Right ventricle myocardium inferior (tissue), 1 donor: ENCODE results near the gene KEL. TPM values are rescaled to one million over a fixed set of nuclear protein-coding genes. Genes with fewer than 3 reads are reported as not detected.
A peak's percentile ranks its signal among the peaks of the same experiment; 100 is the strongest.

Experiments
- ATAC-seq: fragments of 200-7000 bp; cut with Tn5 transposase; one replicate; pipeline ENCODE4 v1.9.1; 2020; ENCODE audit warnings: mild to moderate bottlenecking, moderate library complexity
- DNase-seq: peaks from one replicate; pipeline ENCODE4 v3.0.0; 2021; ENCODE audit errors: missing footprints
- intact Hi-C: fragments of 100-400 bp; cut with DNase I; formaldehyde crosslinking; loops from one replicate; pipeline ENCODE4 v1.11.0; 2022
- total RNA-seq: library from RNA; stranded (reverse); fragmentation: NEBNext Ultra II Directional; extraction: Animal tissue kit (Norgen Biotek cat#: 25700); gene quantifications from one replicate; pipeline ENCODE4 v1.2.1, GENCODE V29; 2021
- donor health status: DM: no; HTN: yes; CAD: no; lungs with severe emphysema.

Gene KEL
- total RNA-seq, 1 donor from 2014 or later: 0.62 TPM

- intact Hi-C loops: no loop called here
- DNase-seq (no peak), ATAC-seq (peak; percentile 39)
These were observed 53.0 kb downstream of the KEL start for GRCh38 chr7:142908921-142909890.

- DNase-seq: no peak
- intact Hi-C loops: no loop called here
- no peak for ATAC-seq
These were observed 53.9 kb downstream of the KEL start for GRCh38 chr7:142908290-142908689.

- no peak for ATAC-seq
- DNase-seq: no peak
- intact Hi-C loops: no loop called here
These were observed 55.5 kb downstream of the KEL start for GRCh38 chr7:142906643-142907042.

GRCh38 chr7:142905759-142906158 lies 56.4 kb downstream of the KEL start:
- intact Hi-C loops: no loop called here
- ATAC-seq (no peak), DNase-seq (no peak)

- no peak for DNase-seq
- intact Hi-C loops: no loop called here
- no peak for ATAC-seq
These were observed 58.0 kb downstream of the KEL start for GRCh38 chr7:142904128-142904527.

- DNase-seq (no peak), ATAC-seq (no peak)
- intact Hi-C loops: no loop called here
These were observed 60.5 kb downstream of the KEL start for GRCh38 chr7:142901426-142902259.

- ATAC-seq (no peak), DNase-seq (no peak)
- intact Hi-C loops: no loop called here
These were observed 62.5 kb downstream of the KEL start for GRCh38 chr7:142899661-142900060.

- ATAC-seq (no peak), DNase-seq (no peak)
- intact Hi-C loops: no loop called here
These were observed 63.6 kb downstream of the KEL start for GRCh38 chr7:142898377-142899170.

GRCh38 chr7:142897691-142898090 lies 64.5 kb downstream of the KEL start:
- DNase-seq: no peak
- intact Hi-C loops: no loop called here
- ATAC-seq: no peak

GRCh38 chr7:142896741-142897379 lies 65.3 kb downstream of the KEL start:
- DNase-seq (no peak), ATAC-seq (no peak)
- intact Hi-C loops: no loop called here

- ATAC-seq (no peak), DNase-seq (no peak)
- intact Hi-C loops: no loop called here
These were observed 66.0 kb downstream of the KEL start for GRCh38 chr7:142896151-142896550.

GRCh38 chr7:142894985-142895593 lies 67.1 kb downstream of the KEL start:
- ATAC-seq (no peak), DNase-seq (no peak)
- intact Hi-C loops: no loop called here

GRCh38 chr7:142894112-142894984 lies 67.8 kb downstream of the KEL start:
- ATAC-seq (no peak), DNase-seq (no peak)
- intact Hi-C loops: no loop called here

- no peak for DNase-seq
- intact Hi-C loops: no loop called here
- ATAC-seq: no peak
These were observed 69.2 kb downstream of the KEL start for GRCh38 chr7:142892951-142893350.

GRCh38 chr7:142891490-142892082 lies 70.6 kb downstream of the KEL start:
- DNase-seq (no peak), ATAC-seq (no peak)
- intact Hi-C loops: no loop called here
